NOMO-1 treated with dmso at 0.1 percent for 144 hours (cell line): ENCODE data around the gene SSH2.
"Not testable (repeated sequence)": the region's sequence is repeated elsewhere in the genome, so short reads cannot be mapped to it uniquely, and the experiment has no call there.

ENCODE experiments used
- DNase-seq: peaks from one replicate; lab custom pipeline; 2025; ENCODE audit not compliant: unreplicated experiment; lab: John Stamatoyannopoulos, UW

The SSH2 gene

GRCh38 chr17:29881256-29881655, 48.8 kb downstream of the SSH2 start:
- DNase-seq: no peak

DNA sequence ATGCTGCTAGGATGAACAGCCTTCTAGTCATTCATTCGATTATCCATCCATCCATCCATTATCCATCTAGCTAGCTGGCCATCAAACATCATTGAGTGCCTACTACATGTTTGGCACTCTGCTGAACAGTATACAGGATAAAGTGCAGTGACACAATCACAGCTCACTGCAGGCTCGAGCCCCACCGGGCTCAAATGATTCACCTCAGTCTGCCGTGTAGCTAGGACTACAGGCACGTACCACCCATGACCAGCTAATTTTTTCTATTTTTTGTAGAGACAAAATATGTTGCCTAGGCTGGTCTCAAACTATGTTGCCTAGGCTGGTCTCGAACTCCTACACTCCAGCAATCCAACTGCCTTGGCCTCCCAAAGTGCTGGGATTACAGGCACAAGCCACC, 50.0 kb downstream of the SSH2 start:
- DNase-seq: no peak

- no peak for DNase-seq
Observed at GRCh38 chr17:29874931-29875596, 55.0 kb downstream of the SSH2 start.

GRCh38 chr17:29874358-29874757, 55.7 kb downstream of the SSH2 start:
- not testable (repeated sequence) for DNase-seq

GRCh38 chr17:29873476-29873875, 56.6 kb downstream of the SSH2 start:
- no peak for DNase-seq

- no peak for DNase-seq
Observed at GRCh38 chr17:29870836-29871465, 59.1 kb downstream of the SSH2 start.

GRCh38 chr17:29867643-29868181, 62.3 kb downstream of the SSH2 start:
- DNase-seq: no peak

DNA sequence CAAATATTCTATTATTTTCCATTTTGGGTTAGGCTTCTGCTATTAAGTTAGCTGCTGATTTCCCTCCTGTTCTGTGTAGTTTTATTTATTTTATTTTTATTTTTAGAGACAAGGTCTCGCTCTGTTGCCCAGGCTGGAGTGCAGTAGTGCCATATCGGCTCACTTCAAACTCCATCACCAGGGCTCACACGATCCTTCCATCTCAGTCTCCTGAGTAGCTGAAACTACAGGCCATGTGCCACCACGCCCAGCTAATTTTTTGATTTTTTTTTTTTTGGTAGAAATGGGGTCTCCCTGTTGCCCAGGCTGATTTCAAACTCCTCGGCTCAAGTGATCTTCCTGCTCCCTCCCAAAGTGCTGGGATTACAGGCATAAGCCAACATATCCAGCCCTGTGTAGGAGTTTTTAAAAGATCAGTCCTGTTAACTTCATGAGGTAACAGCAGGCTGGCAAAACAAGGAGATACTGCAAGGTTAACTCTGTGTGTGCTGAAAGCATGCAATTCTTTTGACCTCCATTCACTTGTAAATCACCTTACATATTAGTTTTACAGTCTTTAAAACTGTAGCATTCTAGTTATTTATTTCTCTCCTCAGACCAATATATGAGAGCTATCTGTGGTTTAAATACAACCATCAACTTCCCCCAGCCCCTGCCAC, 63.2 kb downstream of the SSH2 start:
- DNase-seq: no peak

DNA sequence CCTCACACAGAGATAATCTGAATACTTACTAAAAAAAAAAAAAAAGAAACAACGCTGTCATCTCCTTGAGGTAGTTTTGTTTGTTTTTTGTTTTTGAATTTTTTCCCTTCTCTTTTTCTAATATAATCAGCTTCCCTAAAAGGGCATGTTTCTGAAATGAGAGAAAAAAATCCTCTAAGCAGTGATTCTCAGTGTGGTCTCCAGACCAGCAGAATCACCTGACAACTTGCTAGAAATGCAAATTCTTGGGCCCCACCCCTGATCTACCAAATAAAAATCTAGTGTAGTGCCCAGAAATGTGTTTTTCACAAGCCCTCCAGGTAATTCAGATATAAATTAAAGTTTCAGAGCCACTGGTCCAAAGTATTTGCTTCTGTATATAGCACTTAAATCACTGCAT, 65.4 kb downstream of the SSH2 start:
- no peak for DNase-seq

- not testable (repeated sequence) for DNase-seq
Observed at GRCh38 chr17:29864123-29864522, 65.9 kb downstream of the SSH2 start.

DNA sequence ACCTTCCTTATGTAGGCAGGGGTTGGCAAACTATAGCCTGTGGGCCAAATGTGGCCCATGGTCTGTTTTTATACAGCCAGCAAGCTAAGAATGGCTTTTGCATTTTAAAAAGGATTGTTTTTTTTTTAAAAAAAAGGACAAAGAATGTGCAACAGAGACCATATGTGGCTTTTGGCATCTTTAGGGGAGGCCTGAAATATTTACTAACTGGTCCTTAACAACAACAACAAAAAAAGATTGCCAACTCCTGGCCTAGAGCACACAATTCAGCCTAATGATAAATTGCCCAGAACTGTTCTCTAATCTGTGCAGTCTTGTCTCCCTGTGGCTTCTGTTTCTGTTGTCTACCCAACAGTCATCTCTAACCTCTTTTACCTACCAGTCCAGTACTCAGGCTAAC, 67.1 kb downstream of the SSH2 start:
- DNase-seq: no peak

DNA sequence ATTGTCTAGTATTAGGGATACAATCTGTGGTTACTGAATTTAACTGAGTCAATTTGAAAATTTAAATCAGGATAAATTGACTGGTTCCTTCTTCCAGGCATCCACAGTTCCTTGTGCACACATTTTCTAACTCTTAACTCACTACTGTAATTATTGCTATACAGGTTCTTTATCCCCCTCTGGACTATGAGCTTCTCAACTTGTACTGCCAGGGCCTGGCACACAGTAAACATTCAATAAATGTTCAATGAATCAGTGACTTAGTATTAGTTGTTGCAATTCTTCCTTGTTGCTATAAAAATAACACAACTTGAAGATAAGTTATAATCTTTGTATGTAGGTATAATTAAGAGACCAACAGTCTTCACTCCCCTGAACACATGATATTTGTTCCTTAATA, 67.9 kb downstream of the SSH2 start:
- no peak for DNase-seq

GRCh38 chr17:29859445-29859844, 70.6 kb downstream of the SSH2 start:
- DNase-seq: not testable (repeated sequence)

- DNase-seq: no peak
Observed at GRCh38 chr17:29857823-29858222, 72.2 kb downstream of the SSH2 start.

- not testable (repeated sequence) for DNase-seq
Observed at GRCh38 chr17:29857105-29857504, 72.9 kb downstream of the SSH2 start.

- DNase-seq: no peak
Observed at GRCh38 chr17:29855686-29856085, 74.3 kb downstream of the SSH2 start.

- DNase-seq: no peak
Observed at GRCh38 chr17:29848737-29849136, 81.3 kb downstream of the SSH2 start.

DNA sequence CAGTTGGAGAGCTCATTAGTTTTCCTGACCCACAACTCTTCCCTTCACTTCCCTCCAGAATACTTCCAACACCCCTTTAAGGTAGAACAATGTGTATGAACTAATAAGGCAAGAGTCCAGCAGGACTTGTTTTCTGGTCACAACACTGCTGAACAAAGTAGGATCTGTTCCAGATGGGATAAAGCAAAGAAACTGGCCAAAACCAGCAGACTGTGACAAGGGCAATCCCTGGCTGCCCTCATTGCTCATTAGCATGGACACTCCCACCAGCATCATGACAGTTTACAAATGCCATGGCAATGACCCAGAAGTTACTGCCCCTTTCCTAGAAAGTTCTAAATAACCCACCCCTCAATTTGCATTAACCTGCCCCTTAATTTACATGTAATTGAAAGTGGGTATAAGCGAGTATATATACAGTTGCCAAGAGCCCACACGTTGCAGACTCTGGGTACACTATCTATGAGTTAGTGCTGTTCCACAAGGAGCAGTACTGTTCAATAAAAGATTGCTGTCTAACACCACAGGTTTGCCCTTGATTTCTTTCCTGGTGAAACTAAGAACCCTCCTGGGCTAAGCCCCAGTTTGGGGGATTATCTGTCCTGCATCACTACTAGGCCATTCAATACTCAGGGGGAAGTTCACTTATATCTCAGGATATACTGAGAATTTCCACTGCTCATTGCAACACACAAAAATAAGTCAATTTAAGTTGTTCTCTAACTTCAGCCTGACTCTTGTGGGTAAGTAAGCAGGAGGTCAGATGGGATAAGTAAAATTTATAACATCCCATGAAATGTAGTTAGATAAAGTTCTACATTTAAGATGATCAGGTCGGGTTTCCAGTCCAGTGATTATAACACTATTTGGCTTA, 82.3 kb downstream of the SSH2 start:
- DNase-seq: no peak

DNA sequence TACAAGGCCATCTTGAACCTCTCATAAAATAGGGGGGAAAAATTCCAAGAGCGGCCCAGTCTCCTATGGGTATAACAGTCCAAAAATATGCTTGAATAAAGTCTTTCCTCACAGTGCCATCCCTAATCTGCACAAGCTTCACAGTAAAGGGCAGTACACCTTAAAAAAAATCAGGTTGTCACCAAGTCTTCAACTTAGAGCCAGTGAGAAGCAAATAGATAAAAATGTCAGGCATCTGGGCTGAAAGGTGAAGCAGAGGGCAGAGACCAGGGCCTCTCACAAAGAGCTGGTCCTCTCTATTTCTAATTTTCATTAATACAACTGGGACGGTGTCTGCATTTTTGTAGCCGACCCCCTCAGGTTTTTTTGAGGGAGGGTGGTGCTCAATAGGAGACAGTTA, 82.9 kb downstream of the SSH2 start:
- DNase-seq: no peak

DNA sequence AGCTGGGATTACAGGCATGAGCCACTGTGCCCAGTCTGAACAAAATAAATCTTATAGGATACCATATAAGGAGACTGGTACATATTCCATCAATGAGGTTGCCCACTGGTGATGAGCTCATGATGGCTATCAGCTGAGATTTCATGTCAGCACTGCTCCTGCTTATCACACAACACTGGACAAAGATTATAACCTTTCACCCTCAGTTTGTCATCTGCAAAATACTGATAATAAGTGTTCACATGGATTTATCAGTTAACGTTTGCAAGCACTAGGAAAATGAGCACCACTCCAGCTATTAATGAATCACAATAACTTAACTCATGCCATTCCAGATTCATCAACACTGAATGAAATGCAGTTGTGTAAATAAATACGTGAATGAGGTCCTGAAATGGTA, 83.7 kb downstream of the SSH2 start:
- no peak for DNase-seq

GRCh38 chr17:29844339-29845048, 85.5 kb downstream of the SSH2 start:
- DNase-seq: no peak
